OCI-LY7 (cell line): ENCODE results near the gene C9orf78.

Experiments
- CTCF ChIP-seq: fragments of 200-600 bp; sonication (generic); conservative IDR thresholded peaks from 2 replicates; pipeline ENCODE4 v1.5.1; 2014; ENCODE audit warnings: mild to moderate bottlenecking, antibody characterized with exemption, low read length, moderate library complexity, mixed read lengths
- EZH2phosphoT487 ChIP-seq: fragments of 200-600 bp; sonication (generic); IDR thresholded peaks from 2 replicates; pipeline ENCODE4 v1.6.1; 2018; ENCODE audit warnings: low read depth, borderline replicate concordance, mild to moderate bottlenecking, mixed run types, antibody characterized with exemption, low read length, moderate library complexity, mixed read lengths

- TF ChIP-seq CTCF (no peak), EZH2phosphoT487 (no peak)
These were observed 16.7 kb upstream of the C9orf78 start for GRCh38 chr9:129851821-129852220.
